Suppressor macrophage treated with lipopolysaccharide for 4 hours (primary cell): Measurements from ENCODE around the gene MGAT1.

Experiments used
- DNase-seq: peaks from one replicate; pipeline ENCODE4 v3.0.0-alpha.2; 2020

MGAT1 gene

GRCh38 chr5:180823940-180824629, 21.5 kb upstream of the MGAT1 start:
- DNase-seq, result no peak

GRCh38 chr5:180823346-180823745, 20.7 kb upstream of the MGAT1 start:
- DNase-seq, result no peak

GRCh38 chr5:180821538-180821937, 18.9 kb upstream of the MGAT1 start:
- DNase-seq, result no peak

- DNase-seq, result peak; percentile 97
Observed at GRCh38 chr5:180820788-180821321, 18.2 kb upstream of the MGAT1 start.

- no peak for DNase-seq
Observed at GRCh38 chr5:180818677-180819341, 16.2 kb upstream of the MGAT1 start.

GRCh38 chr5:180817893-180818674, 15.5 kb upstream of the MGAT1 start:
- peak; percentile 89 for DNase-seq

- DNase-seq, result peak; percentile 61
Observed at GRCh38 chr5:180816608-180817534, 14.3 kb upstream of the MGAT1 start.

- peak; percentile 95 for DNase-seq
Observed at GRCh38 chr5:180815293-180815917, 12.8 kb upstream of the MGAT1 start.

- DNase-seq, result no peak
Observed at GRCh38 chr5:180813420-180813819, 10.8 kb upstream of the MGAT1 start.

GRCh38 chr5:180811623-180812124, 9.1 kb upstream of the MGAT1 start:
- peak; percentile 26 for DNase-seq

- DNase-seq, result no peak
Observed at GRCh38 chr5:180810959-180811622, 8.5 kb upstream of the MGAT1 start.

GRCh38 chr5:180810210-180810958, 7.8 kb upstream of the MGAT1 start:
- peak; percentile 97 for DNase-seq

- DNase-seq, result peak; percentile 86
Observed at GRCh38 chr5:180809403-180810209, 7.0 kb upstream of the MGAT1 start.

GRCh38 chr5:180808461-180809000, 5.9 kb upstream of the MGAT1 start:
- no peak for DNase-seq

GRCh38 chr5:180807654-180808414, 5.2 kb upstream of the MGAT1 start:
- no peak for DNase-seq

- no peak for DNase-seq
Observed at GRCh38 chr5:180807046-180807445, 4.4 kb upstream of the MGAT1 start.

- no peak for DNase-seq
Observed at GRCh38 chr5:180806351-180807011, 3.9 kb upstream of the MGAT1 start.

- DNase-seq, result no peak
Observed at GRCh38 chr5:180804129-180804618, 1.6 kb upstream of the MGAT1 start.
